K562 (cell line): ENCODE measurements around the gene TENM3. TPM values are rescaled to one million over a fixed set of nuclear protein-coding genes. Genes with fewer than 3 reads are reported as not detected.

ENCODE experiments used
- E2F4 ChIP-seq: sonication (generic); formaldehyde crosslinking; IDR thresholded peaks from 2 replicates; pipeline ENCODE4 v1.8.0; 2022; ENCODE audit warnings: mild to moderate bottlenecking, low read depth, missing genetic modification reagents
- FOXK1 ChIP-seq: sonication (generic); formaldehyde crosslinking; IDR thresholded peaks from 2 replicates; pipeline ENCODE4 v1.8.0; 2022; ENCODE audit warnings: missing genetic modification reagents, mild to moderate bottlenecking, borderline replicate concordance
- GTF2A2 ChIP-seq: IDR thresholded peaks from 2 replicates; pipeline ENCODE4 v1.6.1; 2016; ENCODE audit warnings: mild to moderate bottlenecking, missing genetic modification characterization, missing compliant biosample characterization
- PBX2 ChIP-seq, 2 experiments: IDR thresholded peaks in 1 of 2; conservative IDR thresholded peaks in 1 of 2; 2 replicates each; pipeline ENCODE4 v1.6.1; 2016; ENCODE audit warnings: low read depth in 2 of 2, mild to moderate bottlenecking in 1 of 2, missing compliant biosample characterization in 1 of 2, missing genetic modification characterization in 1 of 2, moderate library complexity in 1 of 2
- PURB ChIP-seq: sonication (generic); formaldehyde crosslinking; IDR thresholded peaks from 2 replicates; pipeline ENCODE4 v1.9.0; 2021; ENCODE audit warnings: low read depth, mild to moderate bottlenecking, missing genetic modification reagents
- ZBTB33 ChIP-seq: sonication (generic); formaldehyde crosslinking; IDR thresholded peaks from 2 replicates; pipeline ENCODE4 v1.8.1; 2023; ENCODE audit warnings: mild to moderate bottlenecking, missing genetic modification reagents
- polyA plus RNA-seq, 8 experiments: library from polyadenylated mRNA; depleted of rRNA in 4 of 8; stranded (reverse) in 5 of 8; unstranded in 3 of 8; fragments of >200 nt; fragmentation: Nextera tagmentation in 2 of 8; fragmentation: Illumina TruSeq in 1 of 8; extraction: Ambion mirVana in 2 of 8; extraction: Trizol in 1 of 8; gene quantifications; 2 replicates each; pipeline versions ENCODE4 v1.2.1 to v1.2.3, GENCODE V29; 2011 to 2014; ENCODE audit warnings: inconsistent platforms in 1 of 8, missing spikeins in 1 of 8
- total RNA-seq, 7 experiments: library from RNA; depleted of rRNA in 6 of 7; stranded (reverse); fragments of >200 nt in 6 of 7; fragmentation: Illumina TruSeq in 2 of 7; extraction: Trizol in 2 of 7; gene quantifications; 2 replicates each; pipeline versions ENCODE4 v1.2.1 to v1.2.3, GENCODE V29; 2011 to 2021; ENCODE audit warnings: low replicate concordance in 1 of 7

The TENM3 gene
- total and polyA plus RNA-seq, 9 of the 15 experiments (the other 6 are each of a cell fraction or from before 2014, with no cell fraction given): 0.01 to 0.02 TPM; not detected in 7

- TF ChIP-seq PBX2 (CRISPR knock-in tag; IDR thresholded peaks at IDR 0.05; ENCODE audit: low read depth) (no peak), PBX2 (tag; conservative IDR thresholded peaks at IDR 0.05; ENCODE audit: low read depth) (no peak), E2F4 (CRISPR knock-in tag) (no peak), PURB (CRISPR knock-in tag) (no peak), ZBTB33 (CRISPR knock-in tag) (no peak), FOXK1 (CRISPR knock-in tag) (no peak), GTF2A2 (tag) (no peak)
Measured at GRCh38 chr4:182280436-182281111, 37.4 kb downstream of the TENM3 start (continued).
